Activated T-helper 2 cell treated with anti-CD3 and anti-CD28 coated beads, Interferon-gamma antibody, Interleukin-2, Interleukin-4, amounts not matched to agents 10 μg/mL and 5 μg/mL and 100 μg/mL, durations not matched to agents 14 hours and 24 hours and 36 hours (primary cell): Measurements from ENCODE around the gene SLA2. TPM values are rescaled to one million over a fixed set of nuclear protein-coding genes. Genes with fewer than 3 reads are reported as not detected.
A peak's percentile ranks its signal among the peaks of the same experiment; 100 is the strongest.
"Not testable (repeated sequence)": the region's sequence is repeated elsewhere in the genome, so short reads cannot be mapped to it uniquely, and the experiment has no call there.

Experiments
- DNase-seq: peaks from one replicate; pipeline ENCODE4 v3.0.0; 2021; ENCODE audit warnings: low spot score
- H3K27ac Mint-ChIP-seq: one replicate; pipeline ENCODE4 v1.8.0; 2021; ENCODE audit warnings: mixed read lengths
- H3K27me3 Mint-ChIP-seq: one replicate; pipeline ENCODE4 v1.8.0; 2021; ENCODE audit warnings: low read depth, mixed read lengths
- H3K36me3 Mint-ChIP-seq: one replicate; pipeline ENCODE4 v1.8.0; 2021; ENCODE audit warnings: low read depth, mixed read lengths
- H3K4me1 Mint-ChIP-seq: one replicate; pipeline ENCODE4 v1.8.0; 2021; ENCODE audit warnings: low read depth, mixed read lengths
- H3K4me3 Mint-ChIP-seq: one replicate; pipeline ENCODE4 v1.8.0; 2021; ENCODE audit warnings: low read depth, mild to moderate bottlenecking, moderate library complexity, mixed read lengths
- H3K9me3 Mint-ChIP-seq: one replicate; pipeline ENCODE4 v1.8.0; 2021; ENCODE audit warnings: mixed read lengths
- intact Hi-C: fragments of 100-400 bp; cut with micrococcal nuclease; formaldehyde crosslinking; loops from one replicate; pipeline ENCODE4 v1.15.1; 2023
- total RNA-seq: library from RNA; stranded (reverse); gene quantifications from 2 replicates; pipeline ENCODE4 v1.2.3, GENCODE V29; 2022

Gene SLA2
- total RNA-seq, 1 donor from 2014 or later = 54.9 TPM

DNA sequence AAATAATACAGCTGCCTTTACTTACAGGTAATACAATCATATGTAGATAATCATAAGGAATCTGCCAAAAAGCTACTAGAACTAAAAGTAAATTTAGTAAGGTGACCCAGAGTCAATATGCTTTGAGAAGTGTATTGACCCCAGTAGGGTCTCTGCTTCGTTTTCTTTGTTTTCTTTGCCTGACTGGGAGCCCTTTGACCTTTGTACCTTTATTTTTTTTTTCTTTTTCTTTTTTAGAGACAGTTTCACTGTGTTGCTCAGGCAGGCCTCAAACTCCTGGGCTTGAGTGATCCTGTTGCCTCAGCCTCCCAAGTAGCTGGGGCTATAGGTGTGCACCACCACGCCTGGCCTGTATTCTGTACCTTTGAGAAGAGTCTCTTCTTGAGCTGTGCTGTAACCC, 22.6 kb downstream of the SLA2 start:
- DNase-seq = no peak
- intact Hi-C loops = no loop called here
- Mint-ChIP-seq H3K9me3 (no peaks in the 10 kb centered on the region), H3K4me3 (no peak overlapping the region), H3K27ac (peak overlapping the region; percentile 52), H3K27me3 (no peaks in the 10 kb centered on the region), H3K36me3 (peaks cover 52% of the 10 kb centered on the region), H3K4me1 (peaks cover 12% of the 10 kb centered on the region)

DNA sequence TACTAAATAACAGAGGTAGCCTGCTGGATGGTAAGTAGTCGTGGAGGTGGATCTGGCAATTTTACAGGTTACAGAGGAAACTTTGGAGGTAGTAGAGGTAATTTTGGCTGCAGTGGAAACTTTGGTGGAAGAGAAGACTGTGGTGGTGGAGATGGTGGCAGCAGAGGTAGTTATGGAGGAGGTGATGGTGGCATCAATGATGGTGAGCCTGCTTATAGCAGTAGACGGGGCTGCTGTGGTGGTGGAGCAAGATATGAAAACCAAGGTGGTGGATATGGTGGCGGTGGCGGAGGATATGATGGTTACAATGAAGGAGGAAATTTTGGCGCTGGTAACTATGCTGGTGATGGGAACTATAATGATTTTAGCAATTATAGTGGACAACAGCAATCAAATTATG, 25.1 kb downstream of the SLA2 start:
- no peaks in the 10 kb centered on the region for H3K9me3 Mint-ChIP-seq
- H3K4me1 Mint-ChIP-seq = peaks cover 7% of the 10 kb centered on the region
- H3K27ac Mint-ChIP-seq = no peak overlapping the region
- H3K27me3 Mint-ChIP-seq = no peaks in the 10 kb centered on the region
- intact Hi-C loops = no loop called here
- H3K36me3 Mint-ChIP-seq = peaks cover 35% of the 10 kb centered on the region
- H3K4me3 Mint-ChIP-seq = no peak overlapping the region
- no peak for DNase-seq

DNA sequence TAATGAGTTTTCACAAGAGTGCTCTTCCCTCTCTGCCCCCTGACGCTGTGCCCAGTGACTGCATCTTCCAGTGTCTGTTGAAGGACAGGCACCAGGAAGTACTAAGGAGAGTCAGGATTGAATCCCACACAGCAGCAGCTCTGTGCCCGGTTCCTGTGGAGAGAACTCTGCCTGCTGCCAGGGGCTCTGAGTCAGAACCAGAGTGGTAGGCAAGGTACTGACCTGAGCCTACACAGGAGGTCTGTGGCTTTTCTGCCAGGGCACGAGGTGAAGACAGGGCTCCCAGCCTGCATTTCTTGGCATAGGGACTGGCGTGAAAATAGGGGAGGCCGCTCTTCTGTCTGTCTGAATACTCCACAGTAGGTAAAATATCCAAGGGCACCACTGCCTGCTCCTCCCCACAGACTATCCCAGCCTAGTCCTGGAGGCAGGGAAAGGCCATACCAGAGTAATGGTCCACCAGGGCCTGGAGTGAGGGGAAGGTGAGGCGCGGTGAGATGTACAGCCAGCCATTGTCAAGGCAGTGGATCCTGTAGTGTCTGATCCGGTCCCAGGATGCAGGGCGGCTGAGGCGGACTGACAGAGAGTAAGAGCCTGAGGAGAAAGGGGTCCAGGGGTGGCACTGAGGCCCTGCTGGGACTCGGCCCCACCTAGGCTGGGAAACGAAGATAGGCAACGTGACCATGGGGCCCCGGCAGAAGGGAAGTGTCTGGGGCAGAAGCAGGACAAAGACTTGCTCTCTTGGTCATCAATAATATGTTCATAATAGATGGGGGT, 31.0 kb downstream of the SLA2 start:
- Mint-ChIP-seq H3K27me3 (no peaks in the 10 kb centered on the region), H3K36me3 (peaks cover 59% of the 10 kb centered on the region), H3K27ac (no peak overlapping the region)

DNA sequence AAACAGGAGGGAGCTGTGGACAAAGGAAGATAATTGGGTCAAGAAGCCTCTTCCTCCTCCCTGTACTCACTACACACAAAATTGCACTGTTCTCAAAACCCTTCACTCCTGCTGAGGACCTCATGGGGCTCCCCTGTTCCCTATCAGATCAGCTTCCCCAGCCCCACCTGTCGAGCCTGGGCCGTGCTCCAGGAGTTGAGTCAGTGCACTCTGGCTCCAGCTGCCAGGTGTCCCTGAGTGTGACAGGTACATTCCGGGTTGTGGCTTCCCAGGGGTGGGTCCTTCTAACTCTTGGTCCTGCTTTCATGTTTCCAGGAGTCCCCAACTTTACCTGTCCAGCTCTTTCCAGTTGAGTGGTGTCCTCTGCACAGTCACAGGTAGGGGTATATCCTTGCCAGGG, 32.0 kb downstream of the SLA2 start:
- Mint-ChIP-seq H3K9me3 (no peaks in the 10 kb centered on the region), H3K27me3 (no peaks in the 10 kb centered on the region), H3K36me3 (peaks cover 68% of the 10 kb centered on the region), H3K4me3 (no peak overlapping the region), H3K4me1 (peaks cover 3% of the 10 kb centered on the region), H3K27ac (no peak overlapping the region)
- no peak for DNase-seq
- intact Hi-C loops = loop anchor here (2.0 kb wide), 1 partner anchor 115 kb away; no protein-coding TSS in a partner anchor

More for the DNA sequence above, 31.0 kb downstream of the SLA2 start:
- Mint-ChIP-seq H3K4me1 (peaks cover 3% of the 10 kb centered on the region), H3K4me3 (no peak overlapping the region), H3K9me3 (no peaks in the 10 kb centered on the region)
- intact Hi-C loops = no loop called here
- DNase-seq = no peak

DNA sequence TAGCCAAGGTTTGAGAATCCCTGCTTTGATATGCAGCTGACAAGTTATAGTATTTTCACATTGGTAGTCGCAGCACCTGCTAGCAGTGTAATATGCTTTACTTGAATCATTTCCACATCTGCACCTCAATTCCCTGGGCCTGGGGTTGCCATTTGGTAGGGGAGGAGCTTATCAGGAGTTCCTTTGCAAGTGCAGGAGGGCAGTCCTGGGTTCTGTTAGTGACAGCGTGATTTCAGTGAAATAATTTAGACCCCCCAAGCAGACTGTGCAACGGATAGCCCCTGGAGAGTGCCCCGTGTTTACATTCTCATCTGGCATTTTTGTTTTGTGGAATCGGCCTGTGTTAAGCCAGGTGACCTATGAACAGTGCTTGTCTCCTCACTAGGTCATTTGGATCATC, 34.4 kb downstream of the SLA2 start:
- no peak for DNase-seq
- intact Hi-C loops = loop anchor here (2.0 kb wide), 1 partner anchor 117 kb away; no protein-coding TSS in a partner anchor
- Mint-ChIP-seq H3K27me3 (no peaks in the 10 kb centered on the region), H3K4me3 (no peak overlapping the region), H3K36me3 (peaks cover 85% of the 10 kb centered on the region), H3K27ac (no peak overlapping the region), H3K9me3 (no peaks in the 10 kb centered on the region), H3K4me1 (peaks cover 13% of the 10 kb centered on the region)

DNA sequence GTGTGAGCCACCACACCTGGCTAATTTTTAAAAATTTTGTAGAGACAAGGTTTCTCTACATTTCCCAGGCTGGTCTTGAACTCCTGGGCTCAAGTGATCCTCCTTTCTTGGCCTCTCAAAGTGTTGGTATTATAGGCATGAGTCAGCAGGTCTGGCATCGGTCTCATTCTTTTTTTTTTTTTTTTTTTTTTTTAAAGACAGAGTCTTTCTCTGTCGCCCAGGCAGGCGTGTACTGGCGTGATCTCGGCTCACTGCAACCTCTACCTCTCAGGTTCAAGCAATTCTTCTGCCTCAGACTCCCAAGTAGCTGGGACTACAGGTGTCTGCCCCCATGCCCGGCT, 37.6 kb downstream of the SLA2 start:
- H3K27ac Mint-ChIP-seq, DNase-seq, H3K9me3 Mint-ChIP-seq, H3K27me3 Mint-ChIP-seq, H3K4me3 Mint-ChIP-seq: not testable (repeated sequence)
- H3K4me1 Mint-ChIP-seq = peaks cover 19% of the 10 kb centered on the region
- intact Hi-C loops = loop anchor here (5.0 kb wide), 1 partner anchor 51 kb away; no protein-coding TSS in a partner anchor
- peaks cover 68% of the 10 kb centered on the region for H3K36me3 Mint-ChIP-seq

DNA sequence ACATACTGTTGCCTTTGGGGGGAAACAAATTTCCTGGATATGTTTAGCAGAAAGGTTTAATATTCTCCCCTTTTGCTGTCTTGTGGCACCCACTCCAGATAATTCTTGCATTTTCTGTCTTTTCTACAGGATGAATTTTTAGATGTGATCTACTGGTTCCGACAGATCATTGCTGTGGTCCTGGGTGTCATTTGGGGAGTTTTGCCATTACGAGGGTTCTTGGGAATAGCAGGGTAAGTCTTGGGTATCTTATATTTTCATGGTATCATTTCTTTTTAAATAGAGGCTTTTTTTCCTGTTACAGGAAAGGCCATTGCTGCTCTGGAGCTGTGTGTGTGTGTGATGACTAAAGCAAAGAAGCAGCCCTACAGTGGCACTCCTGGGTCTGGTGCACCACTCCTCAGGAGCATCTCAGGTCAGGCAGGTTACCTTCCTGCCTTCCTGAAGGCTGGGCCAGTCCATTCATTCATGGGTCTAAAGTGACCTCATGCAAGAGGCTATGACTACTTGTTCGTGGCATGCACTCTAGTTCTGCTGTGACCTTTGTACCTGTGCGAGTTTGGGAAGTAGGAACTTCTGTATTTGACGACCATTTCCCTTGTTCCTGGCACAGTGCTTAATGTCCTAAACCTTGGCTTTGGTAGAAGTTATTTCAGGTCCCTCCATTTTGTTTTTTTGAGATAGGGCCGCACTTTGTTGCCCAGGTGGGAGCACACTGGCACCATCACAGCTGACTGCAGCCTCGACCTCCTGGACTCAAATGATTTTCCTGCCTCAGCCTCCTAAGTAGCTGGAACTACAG, 38.2 kb downstream of the SLA2 start:
- peak overlapping the region; percentile 60 for H3K27ac Mint-ChIP-seq
- H3K27me3 Mint-ChIP-seq = no peaks in the 10 kb centered on the region
- H3K36me3 Mint-ChIP-seq = peaks cover 62% of the 10 kb centered on the region
- intact Hi-C loops = loop anchor here (5.0 kb wide), 1 partner anchor 50 kb away; no protein-coding TSS in a partner anchor
- DNase-seq = no peak
- peaks cover 19% of the 10 kb centered on the region for H3K4me1 Mint-ChIP-seq
- peak overlapping the region; percentile 99 for H3K4me3 Mint-ChIP-seq
- no peaks in the 10 kb centered on the region for H3K9me3 Mint-ChIP-seq

DNA sequence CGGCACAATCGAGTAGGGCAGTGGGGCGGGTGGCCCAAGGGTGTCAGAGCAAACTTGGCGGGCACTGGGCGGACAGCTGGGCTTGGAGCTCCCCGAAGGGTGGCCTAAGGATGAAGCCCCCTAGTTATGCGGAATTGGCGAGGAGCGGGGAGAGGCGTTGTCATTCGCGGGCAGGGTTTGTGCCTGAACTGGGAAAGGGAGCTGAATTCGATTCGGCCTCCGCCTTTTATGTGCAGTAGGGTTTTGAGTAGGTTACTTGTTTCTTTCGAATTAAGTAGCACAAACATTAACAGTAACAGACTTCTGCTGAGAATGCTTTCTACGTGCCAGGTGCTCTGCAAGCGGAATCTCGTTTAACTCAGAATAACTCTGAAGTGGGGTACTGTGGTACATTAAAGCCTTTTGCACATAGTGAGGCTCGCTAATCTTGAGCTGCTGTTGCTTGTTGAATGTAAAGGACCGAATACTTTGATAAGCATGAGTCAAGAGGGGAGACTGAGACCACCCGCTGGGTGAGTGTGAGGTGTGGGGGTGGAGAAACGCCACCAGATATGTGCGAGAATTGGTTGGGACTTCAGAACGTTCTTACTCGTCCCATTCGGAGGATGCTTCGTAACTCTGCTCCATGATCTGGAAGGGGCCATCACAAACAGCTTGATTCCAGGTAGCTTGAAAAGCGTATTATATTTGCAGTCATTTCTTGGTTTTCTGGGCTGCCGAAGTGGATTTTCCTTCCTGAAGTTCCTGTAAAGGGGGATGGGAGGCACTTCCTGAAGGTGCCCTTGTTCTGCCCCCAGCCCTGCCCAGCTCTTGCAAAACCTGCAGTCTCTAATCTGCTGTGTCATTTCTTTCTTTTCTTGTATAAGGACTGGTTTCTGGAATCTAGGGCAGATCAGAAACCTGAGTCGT, 39.6 kb downstream of the SLA2 start:
- Mint-ChIP-seq H3K27ac (peak overlapping the region; percentile 91), H3K9me3 (no peaks in the 10 kb centered on the region), H3K27me3 (no peaks in the 10 kb centered on the region), H3K4me3 (peak overlapping the region; percentile 99), H3K36me3 (peaks cover 52% of the 10 kb centered on the region), H3K4me1 (peaks cover 20% of the 10 kb centered on the region)
- no peak for DNase-seq
- intact Hi-C loops = loop anchor here (5.0 kb wide), 1 partner anchor 49 kb away; no protein-coding TSS in a partner anchor

DNA sequence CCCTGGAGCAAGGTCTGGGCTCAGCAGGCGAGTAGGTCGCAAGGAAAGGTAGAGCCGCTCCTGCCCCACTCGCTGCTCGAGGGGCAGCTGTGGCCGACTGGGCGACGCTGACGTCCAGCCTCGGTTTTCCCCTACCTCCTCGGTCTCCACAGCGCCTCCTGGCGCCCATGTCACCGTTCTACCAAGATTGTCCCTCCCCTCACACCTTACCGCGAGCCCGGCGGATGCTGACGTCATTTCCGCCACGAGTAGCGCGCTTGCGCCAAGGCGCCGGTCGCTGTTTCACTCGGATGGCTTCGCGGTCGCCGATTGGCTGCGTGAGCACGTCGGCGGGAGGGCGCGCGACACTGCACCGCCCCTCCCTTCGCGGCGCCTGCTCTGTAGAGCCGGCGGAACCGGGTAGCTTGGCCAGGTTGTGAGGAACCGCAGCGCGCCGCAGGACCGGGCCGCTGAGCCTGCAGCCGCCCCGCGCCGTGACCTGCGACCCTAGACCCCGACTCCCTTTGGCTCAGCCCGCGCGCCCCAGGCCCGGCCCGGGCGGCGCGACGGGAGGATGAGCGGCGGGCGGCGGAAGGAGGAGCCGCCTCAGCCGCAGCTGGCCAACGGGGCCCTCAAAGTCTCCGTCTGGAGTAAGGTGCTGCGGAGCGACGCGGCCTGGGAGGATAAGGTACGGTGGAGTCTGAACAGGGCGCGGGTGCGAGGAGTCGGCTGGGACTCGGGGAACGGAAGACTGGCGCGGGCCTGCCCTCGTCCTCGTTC, 40.4 kb downstream of the SLA2 start, which contains the start of gene RAB5IF:
Gene RAB5IF, plus strand, starts transcription at position 381 of the 759 bp plus-strand sequence. Its CDS starts 173 bp downstream, at position 554.
- intact Hi-C loops = loop anchor here (1.0 to 5.0 kb wide), 4 partner anchors 10 to 48 kb away; partner anchors contain the start of gene TGIF2
- peaks cover 43% of the 10 kb centered on the region for H3K36me3 Mint-ChIP-seq

DNA sequence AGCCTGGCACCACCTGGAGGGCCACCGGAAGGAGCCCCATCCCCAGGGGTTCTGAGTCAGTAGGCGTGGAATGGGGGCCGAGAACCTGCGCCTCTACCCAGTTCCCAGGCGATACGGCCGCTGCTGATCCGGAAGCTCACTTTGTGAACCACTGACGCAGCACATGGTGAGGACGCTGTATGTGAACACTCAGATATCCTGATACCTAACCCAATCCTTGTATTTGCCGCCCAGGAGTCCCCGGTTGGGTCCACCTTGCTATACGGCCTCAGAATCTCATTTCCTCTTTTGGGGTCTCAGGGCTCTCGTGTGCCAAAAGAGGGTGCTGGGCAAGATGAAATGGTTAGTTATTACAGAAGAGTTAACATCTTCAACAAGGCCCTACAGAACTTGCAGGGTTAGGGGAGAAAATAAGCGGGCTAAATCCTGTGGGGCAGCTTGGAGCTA, 41.0 kb downstream of the SLA2 start:
- Mint-ChIP-seq H3K9me3 (no peaks in the 10 kb centered on the region), H3K4me1 (peaks cover 24% of the 10 kb centered on the region), H3K4me3 (peak overlapping the region; percentile 99), H3K27me3 (no peaks in the 10 kb centered on the region), H3K27ac (peak overlapping the region; percentile 95), H3K36me3 (peaks cover 39% of the 10 kb centered on the region)
- peak; percentile 48 for DNase-seq
- intact Hi-C loops = loop anchor here (1.0 to 5.0 kb wide), 4 partner anchors 10 to 48 kb away; partner anchors contain the start of gene TGIF2

More for the DNA sequence above, 40.4 kb downstream of the SLA2 start, which contains the start of gene RAB5IF:
- DNase-seq = peak; percentile 100
- peak within 1 kb of the TSS; percentile 95 for H3K27ac Mint-ChIP-seq
- H3K4me1 Mint-ChIP-seq = peaks cover 21% of the 10 kb centered on the region
- peak within 1 kb of the TSS; percentile 99 for H3K4me3 Mint-ChIP-seq
- H3K27me3 Mint-ChIP-seq = no peaks in the 10 kb centered on the region
- no peaks in the 10 kb centered on the region for H3K9me3 Mint-ChIP-seq

DNA sequence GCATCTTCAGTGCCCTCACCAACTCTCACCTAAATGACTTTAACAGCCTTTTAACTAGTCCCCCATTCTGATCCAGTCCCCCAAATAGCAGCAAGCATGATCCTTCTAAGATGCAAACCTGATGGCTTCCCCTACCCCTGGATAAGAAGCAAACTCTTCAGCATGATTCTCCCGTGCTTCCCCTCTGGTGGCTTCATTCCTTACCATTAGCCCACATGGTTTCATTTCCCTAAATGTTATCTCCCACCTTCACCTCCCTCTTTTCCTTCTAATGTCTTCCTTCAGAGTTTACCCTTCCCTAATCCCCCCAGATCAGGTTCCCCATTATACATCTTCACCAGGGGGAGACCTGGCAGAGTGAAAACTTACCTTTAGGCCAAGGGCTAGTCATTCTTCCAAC, 44.5 kb downstream of the SLA2 start:
- H3K4me1 Mint-ChIP-seq = peaks cover 15% of the 10 kb centered on the region
- H3K36me3 Mint-ChIP-seq = peaks cover 12% of the 10 kb centered on the region
- no peaks in the 10 kb centered on the region for H3K9me3 Mint-ChIP-seq
- intact Hi-C loops = no loop called here
- no peak for DNase-seq
- no peaks in the 10 kb centered on the region for H3K27me3 Mint-ChIP-seq
- no peak overlapping the region for H3K4me3 Mint-ChIP-seq
- peak overlapping the region; percentile 19 for H3K27ac Mint-ChIP-seq
